Calu3 (cell line): ENCODE data around the gene CCKAR. TPM values are rescaled to one million over a fixed set of nuclear protein-coding genes. Genes with fewer than 3 reads are reported as not detected.

Experiments
- BruUV-seq: library from RNA; stranded (reverse); fragments of 400-500 nt; replicated peaks from 2 replicates; lab custom pipeline; 2021; lab: Mats Ljungman, UMichigan
- CTCF ChIA-PET: fragments of 300-600 bp; sonication (Branson Sonifier 250); formaldehyde crosslinking; loops from one replicate; lab custom pipeline; 2022; ENCODE audit warnings: antibody characterized with exemption; lab: Charles Lee
- DNase-seq: peaks from one replicate; pipeline ENCODE4 v3.0.0; 2022
- H3K27ac Mint-ChIP-seq: one replicate; pipeline ENCODE4 v1.8.0; 2022; ENCODE audit warnings: mixed read lengths; ENCODE audit not compliant: unreplicated experiment
- H3K27me3 Mint-ChIP-seq: one replicate; pipeline ENCODE4 v1.8.0; 2022; ENCODE audit warnings: mixed read lengths; ENCODE audit not compliant: unreplicated experiment
- H3K36me3 Mint-ChIP-seq: one replicate; pipeline ENCODE4 v1.8.0; 2022; ENCODE audit warnings: mild to moderate bottlenecking, moderate library complexity, mixed read lengths; ENCODE audit not compliant: insufficient read depth, unreplicated experiment
- H3K4me1 Mint-ChIP-seq: one replicate; pipeline ENCODE4 v1.8.0; 2022; ENCODE audit warnings: mild to moderate bottlenecking, low read depth, mixed read lengths; ENCODE audit not compliant: unreplicated experiment
- H3K4me3 Mint-ChIP-seq: one replicate; pipeline ENCODE4 v1.8.0; 2022; ENCODE audit warnings: mild to moderate bottlenecking, low read depth, moderate library complexity, mixed read lengths; ENCODE audit not compliant: unreplicated experiment
- H3K9me3 Mint-ChIP-seq: one replicate; pipeline ENCODE4 v1.8.0; 2022; ENCODE audit warnings: low read depth, mixed read lengths; ENCODE audit not compliant: unreplicated experiment
- intact Hi-C: fragments of 100-400 bp; cut with micrococcal nuclease; formaldehyde crosslinking; loops from one replicate; pipeline ENCODE4 v1.10.0; 2022; ENCODE audit not compliant: unreplicated experiment
- total RNA-seq: library from RNA; stranded (reverse); gene quantifications from 2 replicates; pipeline ENCODE4 v1.2.3, GENCODE V29; 2022
- TF ChIP-seq, protein P1 (sequence below): fragments of 200-600 bp; IDR thresholded peaks from one replicate; pipeline ENCODE4 v1.8.0; 2022; ENCODE audit warnings: antibody characterized with exemption; ENCODE audit not compliant: unreplicated experiment

Gene CCKAR
- total RNA-seq, 1 experiment from 2014 or later: not detected

- no peak for DNase-seq
- intact Hi-C loops: no loop called here
- no peaks in the 10 kb centered on the region for H3K36me3 Mint-ChIP-seq
- no TSS peak for BruUV-seq
- H3K4me3 Mint-ChIP-seq: no peak overlapping the region
- no peak overlapping the region for H3K27ac Mint-ChIP-seq
- no peaks in the 10 kb centered on the region for H3K4me1 Mint-ChIP-seq
- CTCF ChIA-PET: no interaction called here
- no peaks in the 10 kb centered on the region for H3K9me3 Mint-ChIP-seq
- TF ChIP-seq, protein P1, sequence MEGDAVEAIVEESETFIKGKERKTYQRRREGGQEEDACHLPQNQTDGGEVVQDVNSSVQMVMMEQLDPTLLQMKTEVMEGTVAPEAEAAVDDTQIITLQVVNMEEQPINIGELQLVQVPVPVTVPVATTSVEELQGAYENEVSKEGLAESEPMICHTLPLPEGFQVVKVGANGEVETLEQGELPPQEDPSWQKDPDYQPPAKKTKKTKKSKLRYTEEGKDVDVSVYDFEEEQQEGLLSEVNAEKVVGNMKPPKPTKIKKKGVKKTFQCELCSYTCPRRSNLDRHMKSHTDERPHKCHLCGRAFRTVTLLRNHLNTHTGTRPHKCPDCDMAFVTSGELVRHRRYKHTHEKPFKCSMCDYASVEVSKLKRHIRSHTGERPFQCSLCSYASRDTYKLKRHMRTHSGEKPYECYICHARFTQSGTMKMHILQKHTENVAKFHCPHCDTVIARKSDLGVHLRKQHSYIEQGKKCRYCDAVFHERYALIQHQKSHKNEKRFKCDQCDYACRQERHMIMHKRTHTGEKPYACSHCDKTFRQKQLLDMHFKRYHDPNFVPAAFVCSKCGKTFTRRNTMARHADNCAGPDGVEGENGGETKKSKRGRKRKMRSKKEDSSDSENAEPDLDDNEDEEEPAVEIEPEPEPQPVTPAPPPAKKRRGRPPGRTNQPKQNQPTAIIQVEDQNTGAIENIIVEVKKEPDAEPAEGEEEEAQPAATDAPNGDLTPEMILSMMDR: no peak
- peaks cover 2% of the 10 kb centered on the region for H3K27me3 Mint-ChIP-seq
Observed at GRCh38 chr4:26482508-26483462, 7.5 kb downstream of the CCKAR start.

DNA sequence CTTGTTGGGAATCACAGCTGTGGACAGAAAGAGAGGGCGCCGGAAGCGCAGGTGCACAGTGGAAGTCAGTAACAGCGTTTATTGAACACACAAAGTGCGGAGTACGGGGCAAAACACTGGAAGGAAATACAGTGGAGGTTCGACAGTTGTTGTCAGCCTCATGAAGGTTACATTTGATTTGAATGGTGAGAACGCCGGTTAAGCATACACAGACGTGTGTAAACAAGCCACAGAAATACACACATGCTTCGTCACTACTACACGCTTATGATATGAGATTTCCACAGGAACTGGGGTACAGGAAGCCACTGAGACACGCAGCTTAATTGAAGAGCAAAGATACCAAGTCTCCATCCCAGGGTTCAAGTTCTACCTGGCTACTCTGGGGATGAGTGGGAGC, 12.0 kb downstream of the CCKAR start:
- Mint-ChIP-seq H3K4me1 (no peaks in the 10 kb centered on the region), H3K27me3 (no peaks in the 10 kb centered on the region), H3K4me3 (no peak overlapping the region), H3K27ac (no peak overlapping the region), H3K36me3 (no peaks in the 10 kb centered on the region), H3K9me3 (no peaks in the 10 kb centered on the region)
- intact Hi-C loops: no loop called here
- CTCF ChIA-PET: no interaction called here
- TF ChIP-seq, protein P1: no peak
- no peak for DNase-seq
- BruUV-seq: no TSS peak

DNA sequence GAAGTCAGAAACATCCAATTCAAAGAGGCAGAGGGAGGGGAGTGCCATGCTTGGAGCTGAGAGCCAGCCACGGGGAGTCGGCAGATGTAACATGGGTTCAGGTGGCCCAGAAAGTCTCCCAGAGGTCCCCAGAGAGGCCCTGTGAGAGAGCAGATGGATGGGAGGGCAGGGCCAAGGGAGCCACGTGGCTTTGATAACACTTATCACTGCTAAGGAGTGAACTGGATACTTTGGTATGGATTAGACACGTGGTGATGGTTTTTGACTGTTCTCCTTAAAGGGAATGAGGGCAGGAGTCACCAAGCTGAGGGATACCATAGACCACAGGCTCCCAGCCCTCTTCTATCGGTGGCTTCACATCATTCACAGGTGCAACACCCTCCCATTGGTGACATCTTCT, 13.7 kb downstream of the CCKAR start:
- no TSS peak for BruUV-seq
- CTCF ChIA-PET: no interaction called here
- no peak overlapping the region for H3K27ac Mint-ChIP-seq
- DNase-seq: no peak
- TF ChIP-seq, protein P1: no peak
- H3K4me3 Mint-ChIP-seq: no peak overlapping the region
- intact Hi-C loops: no loop called here
- H3K9me3 Mint-ChIP-seq: no peaks in the 10 kb centered on the region
- H3K27me3 Mint-ChIP-seq: peaks cover 8% of the 10 kb centered on the region
- H3K36me3 Mint-ChIP-seq: no peaks in the 10 kb centered on the region
- no peaks in the 10 kb centered on the region for H3K4me1 Mint-ChIP-seq

- no peak for DNase-seq
- TF ChIP-seq, protein P1: no peak
- peaks cover 16% of the 10 kb centered on the region for H3K27me3 Mint-ChIP-seq
- intact Hi-C loops: no loop called here
- H3K9me3 Mint-ChIP-seq: no peaks in the 10 kb centered on the region
- no TSS peak for BruUV-seq
- H3K36me3 Mint-ChIP-seq: no peaks in the 10 kb centered on the region
- no peak overlapping the region for H3K27ac Mint-ChIP-seq
- CTCF ChIA-PET: no interaction called here
- no peak overlapping the region for H3K4me3 Mint-ChIP-seq
- H3K4me1 Mint-ChIP-seq: no peaks in the 10 kb centered on the region
Observed at GRCh38 chr4:26475716-26476115, 14.6 kb downstream of the CCKAR start.
